Measurements from ENCODE around the gene CCDC144A. TPM values are rescaled to one million over a fixed set of nuclear protein-coding genes. Genes with fewer than 3 reads are reported as not detected.
"Not testable (repeated sequence)": the region's sequence is repeated elsewhere in the genome, so short reads cannot be mapped to it uniquely, and the experiment has no call there.

The CCDC144A gene
- total RNA-seq, 4 donors from 2014 or later, result 0.67 to 14.4 (median 5.7) TPM

DNA sequence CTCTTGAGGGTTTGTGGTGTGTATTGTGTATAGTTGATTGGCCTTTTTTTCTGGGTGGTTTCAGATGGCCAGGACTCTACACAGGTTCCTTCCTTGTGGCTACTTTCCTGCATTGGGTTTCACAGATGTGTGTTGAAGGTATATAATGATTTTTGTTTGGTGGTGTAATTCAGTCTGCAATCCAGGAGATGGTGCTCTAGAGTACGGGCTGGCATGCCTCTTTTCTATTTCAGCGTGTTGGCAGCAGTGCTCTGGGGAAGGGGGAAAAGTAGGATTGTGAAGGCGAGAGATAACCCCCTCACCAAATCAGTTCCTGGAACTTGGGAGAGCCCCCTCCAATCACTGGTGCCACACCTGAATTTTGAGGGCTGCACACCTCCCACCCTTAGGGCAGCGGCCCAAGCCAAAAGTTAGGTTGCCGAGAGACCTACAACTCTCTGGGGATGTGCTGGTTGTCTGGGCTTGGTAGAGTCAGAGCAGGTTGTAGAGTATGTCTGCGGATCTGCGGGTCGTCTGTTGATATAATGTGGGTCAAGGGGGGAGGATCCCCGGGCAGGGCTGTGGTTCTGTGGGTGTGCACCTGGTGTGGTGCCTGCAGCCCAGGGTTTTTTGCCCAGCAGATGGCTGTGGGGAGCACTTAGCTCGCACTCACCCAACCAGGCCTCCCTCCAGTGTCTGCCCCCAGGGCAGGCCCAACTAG lies 61.3 kb downstream of the CCDC144A start:
- ATAC-seq, H3K9me3 ChIP-seq, H3K36me3 ChIP-seq, H3K27me3 ChIP-seq, H3K4me3 ChIP-seq, H3K4me1 ChIP-seq, H3K27ac ChIP-seq: not testable (repeated sequence)
- WGBS, 2 donors (ENCODE audit: low coverage in 1 of 2), result 6% methylated on average over 2 of the region's 10 CpGs; no CpG with 5 or more reads in 1 of the 2 donors
- TF ChIP-seq, protein P1, sequence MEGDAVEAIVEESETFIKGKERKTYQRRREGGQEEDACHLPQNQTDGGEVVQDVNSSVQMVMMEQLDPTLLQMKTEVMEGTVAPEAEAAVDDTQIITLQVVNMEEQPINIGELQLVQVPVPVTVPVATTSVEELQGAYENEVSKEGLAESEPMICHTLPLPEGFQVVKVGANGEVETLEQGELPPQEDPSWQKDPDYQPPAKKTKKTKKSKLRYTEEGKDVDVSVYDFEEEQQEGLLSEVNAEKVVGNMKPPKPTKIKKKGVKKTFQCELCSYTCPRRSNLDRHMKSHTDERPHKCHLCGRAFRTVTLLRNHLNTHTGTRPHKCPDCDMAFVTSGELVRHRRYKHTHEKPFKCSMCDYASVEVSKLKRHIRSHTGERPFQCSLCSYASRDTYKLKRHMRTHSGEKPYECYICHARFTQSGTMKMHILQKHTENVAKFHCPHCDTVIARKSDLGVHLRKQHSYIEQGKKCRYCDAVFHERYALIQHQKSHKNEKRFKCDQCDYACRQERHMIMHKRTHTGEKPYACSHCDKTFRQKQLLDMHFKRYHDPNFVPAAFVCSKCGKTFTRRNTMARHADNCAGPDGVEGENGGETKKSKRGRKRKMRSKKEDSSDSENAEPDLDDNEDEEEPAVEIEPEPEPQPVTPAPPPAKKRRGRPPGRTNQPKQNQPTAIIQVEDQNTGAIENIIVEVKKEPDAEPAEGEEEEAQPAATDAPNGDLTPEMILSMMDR (IDR thresholded peaks at IDR 0.05), result peak in 2 of 4 experiments; percentile 15 to 29

DNA sequence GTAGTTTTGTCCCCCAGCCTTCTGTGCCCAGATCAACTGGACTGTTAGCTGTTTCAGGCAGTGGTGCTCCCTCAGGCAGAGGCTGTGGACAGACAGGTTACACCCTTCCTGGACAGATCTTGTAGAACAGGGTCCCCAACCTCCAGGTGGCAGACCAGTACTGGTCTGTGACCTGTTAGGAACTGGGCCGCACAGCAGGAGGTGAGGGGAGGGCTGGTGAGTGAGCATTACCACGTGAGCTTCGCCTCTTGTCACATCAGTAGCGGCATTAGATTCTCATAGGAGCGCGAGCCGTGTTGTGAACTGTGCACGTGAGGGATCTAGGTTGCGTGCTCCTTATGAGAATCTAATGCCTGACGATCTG lies 61.9 kb downstream of the CCDC144A start:
- H3K27ac ChIP-seq, ATAC-seq, H3K36me3 ChIP-seq, H3K4me3 ChIP-seq, H3K27me3 ChIP-seq, H3K9me3 ChIP-seq, H3K4me1 ChIP-seq: not testable (repeated sequence)
- no CpG with 5 or more reads among the region's 10 CpGs for WGBS, 2 donors (ENCODE audit: low coverage in 1 of 2)

DNA sequence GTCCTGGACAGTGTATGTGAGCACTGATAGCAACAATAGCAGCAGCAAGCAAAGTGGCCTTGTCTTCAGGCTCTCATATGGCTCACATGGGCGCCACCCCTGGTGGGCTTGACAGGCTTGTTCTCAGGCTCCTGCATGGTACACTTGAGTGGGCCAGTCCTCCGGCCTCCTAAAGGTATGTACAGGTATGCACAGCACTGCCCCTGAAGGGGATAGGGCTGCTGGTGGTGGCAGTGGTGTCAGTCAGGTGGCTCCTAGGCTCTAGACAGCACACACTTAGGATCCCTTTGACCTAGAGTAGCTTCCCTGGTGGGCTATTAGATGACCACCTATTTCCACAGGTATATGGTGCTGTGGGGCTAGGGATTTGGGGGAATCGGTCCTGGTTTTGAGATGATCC lies 67.5 kb downstream of the CCDC144A start:
- no CpG with 5 or more reads among the region's 3 CpGs for WGBS, 2 donors (ENCODE audit: low coverage in 1 of 2)
- H3K27ac ChIP-seq, H3K4me3 ChIP-seq, H3K9me3 ChIP-seq, H3K36me3 ChIP-seq, ATAC-seq, H3K27me3 ChIP-seq, H3K4me1 ChIP-seq: not testable (repeated sequence)

DNA sequence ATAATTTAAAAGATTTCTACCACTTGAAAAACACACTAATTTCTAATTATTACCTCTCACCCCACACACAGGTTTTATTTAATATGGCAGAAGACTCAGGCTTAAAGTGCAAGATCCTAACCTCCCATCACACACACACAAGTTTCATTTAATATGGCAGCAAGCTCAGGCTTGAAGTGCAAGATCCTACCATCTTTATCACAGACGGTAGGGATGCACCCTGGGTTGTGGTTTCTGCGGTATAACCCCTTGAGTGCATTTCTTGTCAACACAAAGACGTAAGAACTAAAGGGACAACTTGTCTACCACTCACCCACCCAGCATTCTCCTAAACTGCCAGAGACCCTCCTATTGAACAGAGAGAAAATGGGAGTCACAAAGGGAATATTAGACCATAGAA lies 68.1 kb downstream of the CCDC144A start:
- H3K4me3 ChIP-seq, H3K36me3 ChIP-seq, ATAC-seq, H3K9me3 ChIP-seq, H3K27me3 ChIP-seq, H3K27ac ChIP-seq, H3K4me1 ChIP-seq: not testable (repeated sequence)
- WGBS, 2 donors (ENCODE audit: low coverage in 1 of 2), result 84% methylated on average over 2 of the region's 3 CpGs; no CpG with 5 or more reads in 1 of the 2 donors

DNA sequence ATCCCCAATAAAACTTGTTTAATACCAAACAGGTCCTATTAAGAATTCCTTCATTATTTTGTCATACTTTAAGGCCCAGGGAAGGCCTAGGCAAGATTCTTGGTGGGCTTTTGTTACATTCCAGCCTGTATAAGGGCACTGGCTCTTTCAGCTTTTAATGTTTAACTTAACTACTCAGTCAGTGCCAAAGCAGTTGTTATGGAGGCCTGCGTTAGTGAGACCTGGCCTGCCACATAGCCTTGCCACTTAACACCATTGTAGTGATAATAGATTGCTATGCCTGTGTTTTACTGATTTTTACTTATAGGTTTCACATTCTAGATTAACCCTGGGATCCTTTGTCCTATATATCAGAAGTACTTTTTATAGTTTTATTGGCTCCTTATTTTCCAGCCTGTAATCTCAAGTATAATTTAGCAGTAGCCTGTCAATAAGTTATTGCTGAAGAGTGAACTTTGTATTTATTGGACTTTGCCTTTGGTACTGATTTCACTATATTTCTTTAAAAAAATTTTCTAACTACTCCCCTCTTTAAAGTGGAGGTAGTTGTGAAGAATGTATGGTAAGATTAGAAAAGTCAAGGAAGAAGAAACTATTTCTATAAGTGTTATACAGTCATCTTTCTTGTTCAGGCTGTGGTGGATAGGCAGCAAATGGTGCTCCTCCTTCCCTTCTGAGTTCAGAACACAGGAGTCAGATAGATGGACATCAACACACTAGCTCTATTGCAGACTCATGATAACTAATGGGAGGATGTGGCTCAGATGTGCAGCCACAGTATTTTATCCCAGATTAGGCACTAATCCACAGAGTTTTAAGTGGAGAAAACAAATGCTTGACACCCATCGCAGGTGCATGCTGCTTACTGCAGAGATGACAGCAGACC lies 78.5 kb downstream of the CCDC144A start:
- H3K4me3 ChIP-seq, ATAC-seq, H3K4me1 ChIP-seq, H3K27ac ChIP-seq, H3K36me3 ChIP-seq, H3K27me3 ChIP-seq, H3K9me3 ChIP-seq: not testable (repeated sequence)
- 80 to 100% methylated on average over 1 to 2 of the region's 2 CpGs for WGBS, 2 donors (ENCODE audit: low coverage in 1 of 2)

DNA sequence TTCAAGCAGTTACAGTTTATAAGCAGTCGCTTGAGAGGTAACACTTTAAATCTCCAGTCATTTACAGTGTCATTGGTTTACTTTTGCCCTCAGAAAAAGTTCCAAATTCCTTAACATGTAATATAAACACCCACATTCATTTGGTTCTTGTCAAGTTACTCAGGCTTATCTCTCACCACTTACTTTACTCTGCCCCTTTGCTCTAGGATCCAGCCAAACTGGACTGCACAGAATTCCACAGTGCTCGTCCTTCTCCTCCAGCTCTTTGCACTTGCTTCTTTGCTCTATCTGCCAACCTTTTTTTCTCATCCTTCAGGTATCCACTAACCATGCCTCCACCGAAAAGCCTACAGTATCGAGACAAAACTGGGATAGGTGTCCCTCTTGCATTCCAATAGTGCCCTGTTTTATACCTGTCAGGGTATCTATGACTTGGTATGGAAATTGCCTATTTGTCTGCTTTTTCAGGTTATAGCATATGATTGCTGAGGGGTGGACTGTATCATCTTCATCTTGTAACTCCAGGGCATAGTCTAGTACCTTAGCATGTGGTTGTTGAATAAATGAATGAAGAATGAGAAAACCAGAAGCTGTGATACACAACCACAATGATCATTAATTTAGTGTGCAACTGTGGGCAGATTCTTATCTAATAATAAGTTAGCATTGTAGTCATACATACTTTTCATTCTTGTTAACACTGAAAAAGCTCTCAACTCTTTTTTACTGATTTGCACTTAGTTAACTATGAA lies 82.5 kb downstream of the CCDC144A start:
- not testable (repeated sequence) for ATAC-seq, H3K27ac ChIP-seq, H3K27me3 ChIP-seq, H3K36me3 ChIP-seq, H3K9me3 ChIP-seq, H3K4me3 ChIP-seq, H3K4me1 ChIP-seq
- no CpG with 5 or more reads among the region's 4 CpGs for WGBS, 2 donors (ENCODE audit: low coverage in 1 of 2)

DNA sequence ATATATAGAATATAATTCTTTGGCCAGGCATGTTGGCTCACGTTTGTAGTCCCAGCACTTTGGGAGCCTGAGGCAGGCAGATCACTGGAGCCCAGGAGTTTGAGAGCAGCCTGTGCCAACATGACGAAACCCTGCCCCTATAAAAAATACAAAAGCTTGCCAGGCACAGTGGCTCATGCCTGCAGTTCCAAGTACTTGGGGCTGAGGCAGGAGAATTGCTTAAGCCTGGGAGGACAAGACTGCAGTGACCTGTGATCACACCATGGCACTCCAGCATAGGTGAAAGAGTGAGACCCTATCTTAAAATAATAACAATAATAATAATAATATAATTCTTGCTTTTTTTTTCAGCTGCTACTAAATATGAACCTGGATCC lies 83.1 kb downstream of the CCDC144A start:
- no CpG with 5 or more reads among the region's 2 CpGs for WGBS, 2 donors (ENCODE audit: low coverage in 1 of 2)
- H3K9me3 ChIP-seq, H3K4me3 ChIP-seq, H3K36me3 ChIP-seq, H3K4me1 ChIP-seq, ATAC-seq, H3K27me3 ChIP-seq, H3K27ac ChIP-seq: not testable (repeated sequence)

DNA sequence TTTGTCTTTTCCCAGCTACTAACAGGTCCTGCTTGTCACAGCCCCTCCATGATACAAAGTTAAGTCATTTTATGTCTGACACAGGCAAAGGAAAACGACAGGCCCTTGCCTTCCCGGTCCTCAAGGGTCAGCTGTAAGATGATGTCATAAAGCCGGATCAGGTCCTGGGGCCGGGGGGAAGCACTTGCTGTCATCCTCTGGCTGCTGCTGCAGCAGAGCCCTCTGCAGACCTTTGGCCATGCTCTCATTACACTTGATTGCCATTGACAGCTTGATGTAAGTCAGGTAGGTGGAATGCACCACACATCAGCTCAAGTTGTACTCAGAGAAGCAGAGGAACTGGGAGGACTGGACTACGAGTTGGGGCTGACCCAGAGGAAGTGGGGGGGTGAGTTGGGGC lies 97.8 kb downstream of the CCDC144A start:
- H3K9me3 ChIP-seq, H3K4me1 ChIP-seq, ATAC-seq, H3K4me3 ChIP-seq, H3K27ac ChIP-seq, H3K27me3 ChIP-seq, H3K36me3 ChIP-seq: not testable (repeated sequence)
- 17% methylated on average over 2 of the region's 5 CpGs; no CpG with 5 or more reads in 1 of the 2 donors for WGBS, 2 donors (ENCODE audit: low coverage in 1 of 2)

DNA sequence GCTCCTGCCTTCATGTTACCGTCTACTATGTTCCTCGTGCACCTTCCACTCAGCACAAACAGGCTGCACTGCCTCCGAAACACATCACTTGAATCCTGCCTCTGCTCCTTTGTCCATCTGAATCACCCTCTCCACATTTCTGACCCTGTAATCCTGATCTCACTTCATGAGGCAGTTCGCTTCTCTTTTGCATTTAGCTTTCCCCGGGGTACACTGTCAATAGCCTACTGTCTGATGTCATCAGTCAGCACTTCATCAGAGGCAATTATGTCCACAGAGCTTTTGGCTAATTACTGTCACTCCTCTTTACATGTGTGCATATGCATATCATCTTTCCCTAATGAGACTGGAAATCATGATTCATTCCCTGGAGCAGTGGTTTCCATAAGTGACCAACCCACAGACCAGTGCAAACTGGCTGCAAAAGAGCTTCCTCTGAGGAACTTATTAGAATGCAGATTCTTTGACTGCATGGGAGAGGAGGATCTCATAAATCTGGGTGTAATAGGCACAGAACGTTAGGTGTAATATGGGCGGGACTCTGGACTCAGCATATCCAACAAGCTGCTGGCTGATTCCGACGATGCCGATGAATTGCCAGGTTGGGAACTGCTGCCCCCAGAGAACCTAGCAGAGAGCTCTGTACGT lies 99.0 kb downstream of the CCDC144A start:
- not testable (repeated sequence) for H3K4me1 ChIP-seq, H3K36me3 ChIP-seq, H3K4me3 ChIP-seq, H3K9me3 ChIP-seq, H3K27ac ChIP-seq, H3K27me3 ChIP-seq, ATAC-seq
- 20% methylated on average over 1 of the region's 11 CpGs; no CpG with 5 or more reads in 1 of the 2 donors for WGBS, 2 donors (ENCODE audit: low coverage in 1 of 2)

DNA sequence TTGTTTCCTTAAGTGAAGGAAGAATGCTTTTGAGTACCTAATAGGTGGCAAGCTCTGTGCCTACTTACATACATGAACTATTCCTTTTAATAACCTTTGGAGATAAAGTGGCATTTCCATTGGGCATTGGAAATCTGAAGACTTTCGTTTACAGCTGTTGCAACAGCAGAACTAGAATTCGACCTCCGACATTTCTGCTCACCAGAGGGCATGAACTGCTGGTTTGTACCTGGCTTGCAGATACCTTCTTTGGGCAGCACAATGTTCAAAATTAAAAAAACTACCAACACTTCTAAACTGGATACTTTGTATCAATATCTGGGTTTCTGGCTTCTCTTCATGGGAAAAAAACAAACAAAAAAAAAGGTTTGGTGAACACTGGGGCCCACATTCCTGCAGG lies 99.6 kb downstream of the CCDC144A start:
- not testable (repeated sequence) for ATAC-seq, H3K27ac ChIP-seq, H3K9me3 ChIP-seq, H3K4me1 ChIP-seq, H3K27me3 ChIP-seq, H3K36me3 ChIP-seq, H3K4me3 ChIP-seq
- no CpG with 5 or more reads among the region's 3 CpGs for WGBS, 2 donors (ENCODE audit: low coverage in 1 of 2)

DNA sequence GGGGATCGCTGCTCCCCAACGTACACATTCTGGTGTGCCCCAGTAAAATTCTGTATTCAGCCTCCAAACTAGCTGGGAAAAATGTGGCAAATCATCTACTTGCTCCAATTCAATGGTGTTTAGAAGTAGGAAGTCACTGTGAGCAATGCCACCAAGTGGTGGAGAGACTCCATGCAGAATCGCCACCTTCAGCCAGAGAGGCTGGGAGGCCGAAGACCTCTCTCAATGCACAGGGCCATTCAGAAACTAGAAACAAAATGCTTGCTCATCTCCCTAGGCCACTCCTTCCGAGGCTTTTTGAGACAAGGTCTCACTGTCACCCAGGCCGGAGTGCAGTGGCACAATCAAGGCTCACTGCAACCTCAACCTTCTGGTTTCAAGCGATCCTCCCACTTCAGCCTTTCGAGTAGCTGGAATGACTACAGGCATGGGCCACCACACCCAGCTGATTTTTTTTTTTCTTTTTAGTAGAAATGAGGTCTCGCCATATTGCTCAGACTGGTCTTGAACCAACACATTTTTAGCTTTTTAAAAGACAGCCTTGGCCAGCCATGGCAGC lies 100.4 kb downstream of the CCDC144A start:
- ATAC-seq, H3K27me3 ChIP-seq, H3K36me3 ChIP-seq, H3K27ac ChIP-seq, H3K4me1 ChIP-seq, H3K9me3 ChIP-seq, H3K4me3 ChIP-seq: not testable (repeated sequence)
- 86 to 100% methylated on average over 1 to 4 of the region's 9 CpGs for WGBS, 2 donors (ENCODE audit: low coverage in 1 of 2)

All from gastroesophageal sphincter (tissue), 4 donors.